Measurements from ENCODE around the gene SRD5A1.

The SRD5A1 gene

GRCh38 chr5:6698696-6699095, 65.5 kb downstream of the SRD5A1 start:
- H3K9me3 Mint-ChIP-seq, result peaks cover 1% of the 10 kb centered on the region
- ATAC-seq (ENCODE audit: low read depth) (no peak), DNase-seq (ENCODE audit: low spot score in 2 of 2) (no peak)
- no peak overlapping the region for H3K4me3 Mint-ChIP-seq
- no peak overlapping the region for H3K27ac Mint-ChIP-seq
- peaks cover 12% of the 10 kb centered on the region for H3K27me3 Mint-ChIP-seq
- H3K4me1 Mint-ChIP-seq, result no peaks in the 10 kb centered on the region
- H3K36me3 Mint-ChIP-seq, result peaks cover 2% of the 10 kb centered on the region

DNA sequence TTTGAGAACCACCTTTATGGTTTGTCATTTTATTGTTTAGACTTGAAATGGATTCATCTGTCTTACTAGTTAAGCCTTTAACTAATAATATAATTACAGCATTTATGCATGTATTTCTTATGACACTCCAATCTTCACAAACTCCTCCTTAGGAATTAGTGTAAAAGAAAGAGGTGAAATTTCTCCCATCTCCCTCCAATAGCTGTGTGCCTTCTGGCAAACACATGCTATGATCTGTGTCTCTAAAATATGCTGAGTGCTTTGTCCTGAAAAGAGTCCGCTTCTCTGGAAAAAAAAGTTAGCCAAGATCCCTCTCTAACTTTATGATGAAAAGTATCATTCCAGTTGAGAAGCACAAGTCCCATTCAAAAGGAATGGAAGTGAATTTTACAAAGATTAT, 66.1 kb downstream of the SRD5A1 start:
- peaks cover 12% of the 10 kb centered on the region for H3K27me3 Mint-ChIP-seq
- no peak for DNase-seq (ENCODE audit: low spot score in 2 of 2)

DNA sequence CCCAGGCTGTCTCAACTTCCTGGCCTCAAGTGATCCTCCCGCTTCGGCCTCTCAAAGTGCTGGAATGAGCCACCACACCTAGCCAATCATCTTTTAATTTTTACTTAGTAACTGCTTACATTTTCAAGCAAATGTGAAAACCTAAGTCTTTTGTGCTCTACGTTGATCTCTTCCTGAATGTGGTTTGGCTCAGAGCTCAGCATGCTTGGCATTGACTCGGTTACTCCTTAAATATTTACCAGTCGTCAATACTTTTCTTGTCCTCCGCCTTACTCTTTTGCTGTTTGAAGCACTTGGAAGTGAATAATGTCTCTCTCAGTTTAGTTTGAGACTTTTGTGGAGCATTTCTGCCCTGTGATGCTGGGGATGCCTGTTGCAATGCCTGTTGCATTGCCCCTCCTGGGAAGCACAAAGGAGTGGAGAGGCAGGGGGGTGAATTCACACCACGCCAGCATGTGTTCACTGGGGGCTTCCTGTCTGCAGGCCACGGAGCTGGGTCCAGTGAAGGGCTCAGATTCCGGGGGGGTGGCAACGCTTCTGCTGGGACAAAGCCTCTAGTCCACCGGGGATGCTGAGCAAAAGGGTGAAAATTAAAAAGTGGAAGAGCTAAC, 66.9 kb downstream of the SRD5A1 start:
- Mint-ChIP-seq H3K9me3 (peaks cover 1% of the 10 kb centered on the region), H3K36me3 (peaks cover 2% of the 10 kb centered on the region), H3K4me1 (peaks cover 3% of the 10 kb centered on the region), H3K27me3 (peaks cover 12% of the 10 kb centered on the region), H3K27ac (no peak overlapping the region), H3K4me3 (no peak overlapping the region)
- no peak for DNase-seq (ENCODE audit: low spot score in 2 of 2)
- no peak for ATAC-seq (ENCODE audit: low read depth)

More for the DNA sequence above, 66.1 kb downstream of the SRD5A1 start:
- Mint-ChIP-seq H3K36me3 (peaks cover 2% of the 10 kb centered on the region), H3K4me3 (no peak overlapping the region), H3K4me1 (no peaks in the 10 kb centered on the region), H3K9me3 (peaks cover 1% of the 10 kb centered on the region), H3K27ac (no peak overlapping the region)
- ATAC-seq (ENCODE audit: low read depth), result no peak

DNA sequence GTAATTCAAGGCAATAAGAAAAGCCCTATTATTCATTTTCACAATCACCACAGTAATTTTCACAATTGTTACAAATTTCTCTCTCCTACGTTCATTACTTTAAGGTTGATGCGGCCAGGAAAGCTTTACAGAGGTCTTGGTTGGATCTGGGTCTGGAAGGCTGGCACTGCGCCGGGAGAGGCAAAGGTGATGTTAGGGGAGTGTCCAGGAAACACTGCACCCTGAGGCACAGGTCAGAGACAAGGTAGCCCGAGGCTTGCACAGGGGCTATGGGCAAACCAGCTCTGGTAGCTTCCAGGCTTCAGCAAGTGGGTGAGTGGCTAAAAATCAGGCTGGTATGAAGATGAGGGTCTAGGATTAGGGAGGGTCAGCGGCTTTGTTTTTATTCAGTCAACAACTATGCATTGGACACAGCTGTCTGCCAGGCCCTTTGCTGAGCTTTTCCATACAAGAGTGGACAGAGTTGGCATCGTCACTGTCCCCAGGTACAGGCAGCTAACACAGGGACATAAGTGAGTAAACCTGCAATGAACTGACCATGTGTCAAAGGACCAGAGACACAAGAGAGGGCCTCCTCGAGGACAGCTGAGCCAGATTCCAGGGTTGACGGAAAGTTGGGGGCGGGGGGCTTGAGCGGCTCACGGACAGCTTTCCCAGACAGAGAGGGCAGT, 67.6 kb downstream of the SRD5A1 start:
- H3K9me3 Mint-ChIP-seq, result no peaks in the 10 kb centered on the region
- ATAC-seq (ENCODE audit: low read depth), result no peak
- peaks cover 5% of the 10 kb centered on the region for H3K4me1 Mint-ChIP-seq
- DNase-seq (ENCODE audit: low spot score in 2 of 2), result no peak
- no peak overlapping the region for H3K4me3 Mint-ChIP-seq
- peaks cover 2% of the 10 kb centered on the region for H3K36me3 Mint-ChIP-seq
- peaks cover 10% of the 10 kb centered on the region for H3K27me3 Mint-ChIP-seq
- H3K27ac Mint-ChIP-seq, result no peak overlapping the region

DNA sequence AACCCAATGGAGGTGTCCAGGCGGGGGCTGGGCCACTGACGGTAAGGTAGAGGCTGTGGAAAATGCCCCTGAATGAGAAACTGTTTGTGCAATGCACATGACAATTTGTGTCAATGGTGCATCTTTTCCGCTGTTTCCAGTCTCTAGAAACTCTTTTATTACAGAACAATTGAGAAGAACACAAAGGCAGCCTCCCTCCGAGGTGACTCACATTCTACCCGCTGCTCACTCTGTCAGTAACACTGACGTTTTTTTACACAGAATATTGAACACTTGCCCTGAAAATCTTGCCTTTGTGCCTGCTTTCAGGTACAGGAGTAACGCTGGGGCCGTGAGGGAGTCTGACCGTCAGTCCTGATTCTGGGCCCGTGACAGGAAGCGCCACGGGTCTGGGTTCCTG, 68.3 kb downstream of the SRD5A1 start:
- Mint-ChIP-seq H3K36me3 (peaks cover 2% of the 10 kb centered on the region), H3K27ac (no peak overlapping the region)
- DNase-seq (ENCODE audit: low spot score in 2 of 2), result no peak

GRCh38 chr5:6702633-6703032, 69.4 kb downstream of the SRD5A1 start:
- Mint-ChIP-seq H3K27ac (no peak overlapping the region), H3K9me3 (no peaks in the 10 kb centered on the region), H3K4me1 (peaks cover 5% of the 10 kb centered on the region), H3K36me3 (peaks cover 2% of the 10 kb centered on the region), H3K4me3 (no peak overlapping the region), H3K27me3 (peaks cover 10% of the 10 kb centered on the region)
- ATAC-seq (ENCODE audit: low read depth), result no peak
- no peak for DNase-seq (ENCODE audit: low spot score in 2 of 2)

More for the DNA sequence above, 68.3 kb downstream of the SRD5A1 start:
- Mint-ChIP-seq H3K27me3 (peaks cover 10% of the 10 kb centered on the region), H3K4me1 (peaks cover 5% of the 10 kb centered on the region), H3K4me3 (no peak overlapping the region), H3K9me3 (no peaks in the 10 kb centered on the region)
- ATAC-seq (ENCODE audit: low read depth), result no peak

GRCh38 chr5:6703806-6704205, 70.6 kb downstream of the SRD5A1 start:
- DNase-seq (ENCODE audit: low spot score in 2 of 2), result no peak
- no peak for ATAC-seq (ENCODE audit: low read depth)
- H3K27ac Mint-ChIP-seq, result no peak overlapping the region
- H3K9me3 Mint-ChIP-seq, result no peaks in the 10 kb centered on the region
- H3K27me3 Mint-ChIP-seq, result peaks cover 10% of the 10 kb centered on the region
- H3K4me3 Mint-ChIP-seq, result no peak overlapping the region
- peaks cover 2% of the 10 kb centered on the region for H3K36me3 Mint-ChIP-seq
- H3K4me1 Mint-ChIP-seq, result peaks cover 5% of the 10 kb centered on the region

- peaks cover 2% of the 10 kb centered on the region for H3K36me3 Mint-ChIP-seq
- no peak overlapping the region for H3K4me3 Mint-ChIP-seq
- DNase-seq (ENCODE audit: low spot score in 2 of 2) (no peak), ATAC-seq (ENCODE audit: low read depth) (no peak)
- no peaks in the 10 kb centered on the region for H3K9me3 Mint-ChIP-seq
- H3K4me1 Mint-ChIP-seq, result peaks cover 5% of the 10 kb centered on the region
- peaks cover 10% of the 10 kb centered on the region for H3K27me3 Mint-ChIP-seq
- no peak overlapping the region for H3K27ac Mint-ChIP-seq
Observed at GRCh38 chr5:6704361-6704851, 71.2 kb downstream of the SRD5A1 start.

GRCh38 chr5:6705088-6705487, 71.8 kb downstream of the SRD5A1 start:
- peaks cover 9% of the 10 kb centered on the region for H3K27me3 Mint-ChIP-seq
- peaks cover 2% of the 10 kb centered on the region for H3K36me3 Mint-ChIP-seq
- H3K27ac Mint-ChIP-seq, result no peak overlapping the region
- no peaks in the 10 kb centered on the region for H3K9me3 Mint-ChIP-seq
- DNase-seq (ENCODE audit: low spot score in 2 of 2) (no peak), ATAC-seq (ENCODE audit: low read depth) (no peak)
- H3K4me3 Mint-ChIP-seq, result no peak overlapping the region
- H3K4me1 Mint-ChIP-seq, result peaks cover 5% of the 10 kb centered on the region

- H3K4me1 Mint-ChIP-seq, result peaks cover 5% of the 10 kb centered on the region
- ATAC-seq (ENCODE audit: low read depth) (no peak), DNase-seq (ENCODE audit: low spot score in 2 of 2) (no peak)
- no peak overlapping the region for H3K27ac Mint-ChIP-seq
- peaks cover 2% of the 10 kb centered on the region for H3K36me3 Mint-ChIP-seq
- no peak overlapping the region for H3K4me3 Mint-ChIP-seq
- H3K9me3 Mint-ChIP-seq, result no peaks in the 10 kb centered on the region
- H3K27me3 Mint-ChIP-seq, result peaks cover 3% of the 10 kb centered on the region
Observed at GRCh38 chr5:6705959-6706358, 72.7 kb downstream of the SRD5A1 start.

GRCh38 chr5:6707852-6708251, 74.6 kb downstream of the SRD5A1 start:
- H3K4me3 Mint-ChIP-seq, result no peak overlapping the region
- H3K9me3 Mint-ChIP-seq, result no peaks in the 10 kb centered on the region
- peaks cover 8% of the 10 kb centered on the region for H3K4me1 Mint-ChIP-seq
- H3K36me3 Mint-ChIP-seq, result no peaks in the 10 kb centered on the region
- H3K27me3 Mint-ChIP-seq, result no peaks in the 10 kb centered on the region
- DNase-seq (ENCODE audit: low spot score in 2 of 2) (no peak), ATAC-seq (ENCODE audit: low read depth) (no peak)
- no peak overlapping the region for H3K27ac Mint-ChIP-seq

DNA sequence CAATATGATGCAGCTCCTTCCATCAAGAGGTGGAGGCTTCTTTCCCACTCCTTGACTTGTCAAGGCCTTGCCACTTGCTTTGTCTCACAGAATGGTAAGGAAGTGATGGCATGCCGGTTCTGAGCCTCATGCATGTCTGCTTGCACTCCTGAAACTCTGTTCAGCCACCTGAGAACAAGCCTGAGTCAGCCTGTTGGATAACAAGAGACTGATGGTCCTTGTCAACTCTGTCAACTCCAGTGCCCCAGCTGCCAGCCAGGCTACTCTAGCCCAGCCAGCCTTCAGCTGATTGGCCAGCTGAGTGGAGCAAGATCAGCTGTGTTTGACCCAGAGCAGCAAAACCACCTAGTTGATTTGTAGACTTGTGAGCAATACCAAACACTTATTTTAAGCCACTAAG, 75.6 kb downstream of the SRD5A1 start:
- Mint-ChIP-seq H3K9me3 (no peaks in the 10 kb centered on the region), H3K27ac (no peak overlapping the region), H3K4me3 (no peak overlapping the region), H3K27me3 (no peaks in the 10 kb centered on the region), H3K4me1 (peaks cover 8% of the 10 kb centered on the region), H3K36me3 (no peaks in the 10 kb centered on the region)
- DNase-seq (ENCODE audit: low spot score in 2 of 2), result no peak
- no peak for ATAC-seq (ENCODE audit: low read depth)

GRCh38 chr5:6710070-6710469, 76.8 kb downstream of the SRD5A1 start:
- Mint-ChIP-seq H3K4me1 (peaks cover 6% of the 10 kb centered on the region), H3K27ac (no peak overlapping the region), H3K9me3 (no peaks in the 10 kb centered on the region), H3K27me3 (no peaks in the 10 kb centered on the region), H3K36me3 (no peaks in the 10 kb centered on the region), H3K4me3 (no peak overlapping the region)
- ATAC-seq (ENCODE audit: low read depth) (no peak), DNase-seq (ENCODE audit: low spot score in 2 of 2) (no peak)

DNA sequence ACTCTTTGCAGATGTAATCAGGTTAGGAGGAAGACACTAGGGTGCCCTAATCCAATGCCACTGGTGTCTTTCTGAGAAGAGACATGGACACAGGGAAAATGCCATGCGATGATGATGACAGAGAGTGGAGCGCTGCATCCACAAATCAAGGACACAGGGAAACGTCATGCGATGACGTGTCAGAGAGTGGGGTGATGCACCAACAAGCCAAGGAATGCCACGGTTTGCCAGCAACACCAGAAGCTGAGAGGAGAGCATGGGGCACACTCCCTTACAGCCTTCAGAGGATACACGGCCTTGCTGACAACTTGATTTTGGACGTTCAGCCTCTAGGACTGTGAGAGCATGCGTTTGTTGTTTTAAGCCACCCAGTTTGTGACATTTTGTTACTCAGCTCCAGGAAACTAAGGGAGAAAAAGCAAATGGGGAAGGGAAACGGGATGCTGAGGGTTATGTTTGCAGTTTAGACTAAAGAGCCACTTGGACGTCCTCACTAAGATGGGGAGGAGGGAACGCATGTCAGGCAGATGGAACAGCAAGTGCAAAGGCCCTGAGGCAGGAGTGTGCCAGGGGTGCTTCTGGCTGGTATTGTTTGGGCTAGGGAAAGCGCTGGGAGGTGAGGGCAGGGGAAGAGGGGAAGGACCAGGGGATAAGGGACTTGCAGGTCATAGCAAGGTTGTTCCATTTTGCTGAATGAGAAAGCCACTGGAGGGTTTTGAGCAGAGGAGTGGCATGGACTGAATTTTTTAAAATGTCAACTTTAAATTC, 77.5 kb downstream of the SRD5A1 start:
- Mint-ChIP-seq H3K36me3 (no peaks in the 10 kb centered on the region), H3K4me1 (peaks cover 5% of the 10 kb centered on the region), H3K27ac (peak overlapping the region; percentile 58), H3K27me3 (no peaks in the 10 kb centered on the region), H3K4me3 (peak overlapping the region; percentile 6), H3K9me3 (no peaks in the 10 kb centered on the region)
- DNase-seq (ENCODE audit: low spot score in 2 of 2) (no peak), ATAC-seq (ENCODE audit: low read depth) (no peak)

All from memory B cell (primary cell).